Central memory CD8-positive, alpha-beta T cell (primary cell): Measurements from ENCODE around the gene HAVCR1.
"Not testable (repeated sequence)": the region's sequence is repeated elsewhere in the genome, so short reads cannot be mapped to it uniquely, and the experiment has no call there.

Experiments
- ATAC-seq: fragments of 150-1000 bp; cut with Tn5 transposase; replicated peaks from 2 replicates; pipeline ENCODE4 v1.10.0; 2022; ENCODE audit warnings: mild to moderate bottlenecking, moderate FRiP score, moderate number of reproducible peaks; ENCODE audit not compliant: poor library complexity, severe bottlenecking; ENCODE audit errors: extremely low read depth
- DNase-seq, 2 donors: peaks; one replicate each; pipeline ENCODE4 v3.0.0; 2021; ENCODE audit warnings: low spot score in 2 of 2
- H3K27ac Mint-ChIP-seq: one replicate; pipeline ENCODE4 v1.8.0; 2022; ENCODE audit warnings: low read depth, mild to moderate bottlenecking, moderate library complexity, mixed read lengths
- H3K27me3 Mint-ChIP-seq: one replicate; pipeline ENCODE4 v1.8.0; 2022; ENCODE audit warnings: mixed read lengths
- H3K36me3 Mint-ChIP-seq: one replicate; pipeline ENCODE4 v1.8.0; 2022; ENCODE audit warnings: mild to moderate bottlenecking, moderate library complexity, mixed read lengths; ENCODE audit not compliant: insufficient read depth
- H3K4me1 Mint-ChIP-seq: one replicate; pipeline ENCODE4 v1.8.0; 2022; ENCODE audit warnings: mixed read lengths
- H3K4me3 Mint-ChIP-seq: one replicate; pipeline ENCODE4 v1.8.0; 2022; ENCODE audit warnings: mild to moderate bottlenecking, moderate library complexity, mixed read lengths
- H3K9me3 Mint-ChIP-seq: one replicate; pipeline ENCODE4 v1.8.0; 2022; ENCODE audit warnings: mixed read lengths

Gene HAVCR1

GRCh38 chr5:157022024-157022423 is 36.9 kb downstream of the HAVCR1 start:
- DNase-seq (no peak), ATAC-seq (no peak)
- Mint-ChIP-seq H3K27ac (no peak overlapping the region), H3K27me3 (no peaks in the 10 kb centered on the region), H3K36me3 (no peaks in the 10 kb centered on the region), H3K9me3 (no peaks in the 10 kb centered on the region), H3K4me1 (peaks cover 31% of the 10 kb centered on the region), H3K4me3 (no peak overlapping the region)

- no peaks in the 10 kb centered on the region for H3K27me3 Mint-ChIP-seq
- DNase-seq = no peak
- H3K4me3 Mint-ChIP-seq = no peak overlapping the region
- no peaks in the 10 kb centered on the region for H3K9me3 Mint-ChIP-seq
- peaks cover 24% of the 10 kb centered on the region for H3K4me1 Mint-ChIP-seq
- no peaks in the 10 kb centered on the region for H3K36me3 Mint-ChIP-seq
- H3K27ac Mint-ChIP-seq = no peak overlapping the region
- ATAC-seq = no peak
These were observed 38.2 kb downstream of the HAVCR1 start for GRCh38 chr5:157020511-157021222.

- Mint-ChIP-seq H3K27ac (no peak overlapping the region), H3K27me3 (no peaks in the 10 kb centered on the region), H3K4me1 (peaks cover 17% of the 10 kb centered on the region), H3K4me3 (no peak overlapping the region), H3K9me3 (no peaks in the 10 kb centered on the region), H3K36me3 (no peaks in the 10 kb centered on the region)
- DNase-seq (no peak), ATAC-seq (no peak)
These were observed 38.9 kb downstream of the HAVCR1 start for GRCh38 chr5:157020002-157020401.

- not testable (repeated sequence) for H3K4me1 Mint-ChIP-seq, H3K4me3 Mint-ChIP-seq, ATAC-seq, H3K27me3 Mint-ChIP-seq, H3K27ac Mint-ChIP-seq, H3K9me3 Mint-ChIP-seq, H3K36me3 Mint-ChIP-seq, DNase-seq
These were observed 44.8 kb downstream of the HAVCR1 start for GRCh38 chr5:157014143-157014542.

GRCh38 chr5:157006262-157006661 is 52.7 kb downstream of the HAVCR1 start:
- H3K4me3 Mint-ChIP-seq = no peak overlapping the region
- no peaks in the 10 kb centered on the region for H3K4me1 Mint-ChIP-seq
- H3K27ac Mint-ChIP-seq = no peak overlapping the region
- peaks cover 4% of the 10 kb centered on the region for H3K9me3 Mint-ChIP-seq
- DNase-seq (no peak), ATAC-seq (no peak)
- peaks cover 1% of the 10 kb centered on the region for H3K36me3 Mint-ChIP-seq
- peaks cover 4% of the 10 kb centered on the region for H3K27me3 Mint-ChIP-seq

GRCh38 chr5:157004893-157005551 is 53.9 kb downstream of the HAVCR1 start:
- no peak overlapping the region for H3K27ac Mint-ChIP-seq

GRCh38 chr5:156991714-156992113 is 67.2 kb downstream of the HAVCR1 start:
- Mint-ChIP-seq H3K36me3 (no peaks in the 10 kb centered on the region), H3K27ac (no peak overlapping the region), H3K4me1 (no peaks in the 10 kb centered on the region), H3K27me3 (no peaks in the 10 kb centered on the region), H3K9me3 (no peaks in the 10 kb centered on the region), H3K4me3 (no peak overlapping the region)
- ATAC-seq (no peak), DNase-seq (no peak)

More at GRCh38 chr5:157004893-157005551, 53.9 kb downstream of the HAVCR1 start:
- DNase-seq (no peak), ATAC-seq (no peak)
- Mint-ChIP-seq H3K27me3 (no peaks in the 10 kb centered on the region), H3K36me3 (peaks cover 1% of the 10 kb centered on the region), H3K4me1 (no peaks in the 10 kb centered on the region), H3K9me3 (peaks cover 4% of the 10 kb centered on the region), H3K4me3 (no peak overlapping the region)

- H3K36me3 Mint-ChIP-seq = peaks cover 2% of the 10 kb centered on the region
- no peaks in the 10 kb centered on the region for H3K4me1 Mint-ChIP-seq
- H3K27ac Mint-ChIP-seq = no peak overlapping the region
- H3K27me3 Mint-ChIP-seq = peaks cover 21% of the 10 kb centered on the region
- no peak for DNase-seq
- no peak overlapping the region for H3K4me3 Mint-ChIP-seq
- ATAC-seq = no peak
- H3K9me3 Mint-ChIP-seq = no peaks in the 10 kb centered on the region
These were observed 74.9 kb downstream of the HAVCR1 start for GRCh38 chr5:156984064-156984463.

GRCh38 chr5:156981481-156981880 is 77.4 kb downstream of the HAVCR1 start:
- no peaks in the 10 kb centered on the region for H3K9me3 Mint-ChIP-seq
- peaks cover 33% of the 10 kb centered on the region for H3K27me3 Mint-ChIP-seq
- peaks cover 2% of the 10 kb centered on the region for H3K36me3 Mint-ChIP-seq
- no peak overlapping the region for H3K4me3 Mint-ChIP-seq
- no peak for ATAC-seq
- H3K4me1 Mint-ChIP-seq = no peaks in the 10 kb centered on the region
- H3K27ac Mint-ChIP-seq = peak overlapping the region; percentile 29
- DNase-seq = no peak
